IMR-90 (cell line): ENCODE results near the gene ME3. TPM values are rescaled to one million over a fixed set of nuclear protein-coding genes. Genes with fewer than 3 reads are reported as not detected.

Source experiments
- ATAC-seq: fragments of 200-7000 bp; cut with Tn5 transposase; 2 replicates; pipeline ENCODE4 v1.9.1; 2020; ENCODE audit warnings: low read depth, mild to moderate bottlenecking, moderate library complexity
- BruUV-seq: library from RNA; stranded (reverse); fragments of 400-500 nt; replicated peaks from 2 replicates; lab custom pipeline; 2021; lab: Mats Ljungman, UMichigan
- CTCF ChIA-PET: fragments of 300-600 bp; formaldehyde crosslinking; extraction: SDS; loops from one replicate; lab custom pipeline; 2021; ENCODE audit warnings: antibody characterized with exemption; lab: Yijun Ruan, JAX
- POLR2A ChIA-PET: fragments of 300-600 bp; sonication (Branson Sonifier 250); formaldehyde crosslinking; loops from one replicate; lab custom pipeline; 2022; ENCODE audit warnings: antibody characterized with exemption; ENCODE audit not compliant: unreplicated experiment; lab: Charles Lee
- DNase-seq: peaks from one replicate; pipeline ENCODE4 v3.0.0; 2013
- H2AFZ ChIP-seq: replicated peaks from 2 replicates; pipeline ENCODE3; 2013; ENCODE audit warnings: low read length, mild to moderate bottlenecking; ENCODE audit not compliant: poor library complexity
- H2AK5ac ChIP-seq: 2 replicates; pipeline ENCODE4 v1.6.1; 2013; ENCODE audit warnings: low read depth, low read length, inconsistent platforms
- H2AK9ac ChIP-seq: replicated peaks from 2 replicates; pipeline ENCODE3; 2013; ENCODE audit warnings: mild to moderate bottlenecking, low read depth, low read length, moderate library complexity; ENCODE audit not compliant: poor library complexity
- H2BK120ac ChIP-seq: 2 replicates; pipeline ENCODE4 v1.6.1; 2013; ENCODE audit warnings: low read depth, low read length, inconsistent platforms
- H2BK15ac ChIP-seq: 3 replicates; pipeline ENCODE4 v1.6.1; 2013; ENCODE audit warnings: low read depth, low read length, inconsistent platforms
- H2BK20ac ChIP-seq: 2 replicates; pipeline ENCODE4 v1.6.1; 2013; ENCODE audit warnings: low read depth, mild to moderate bottlenecking, inconsistent platforms, low read length, moderate library complexity
- H2BK5ac ChIP-seq: 2 replicates; pipeline ENCODE4 v1.6.1; 2013; ENCODE audit warnings: mild to moderate bottlenecking, low read depth, low read length, inconsistent platforms; ENCODE audit not compliant: poor library complexity, severe bottlenecking
- H3K14ac ChIP-seq: replicated peaks from 2 replicates; pipeline ENCODE4 v1.6.1; 2013; ENCODE audit warnings: low read depth, low read length, inconsistent platforms
- H3K18ac ChIP-seq: 2 replicates; pipeline ENCODE4 v1.6.1; 2013; ENCODE audit warnings: low read depth, low read length, control low read depth
- H3K23ac ChIP-seq: 2 replicates; pipeline ENCODE4 v1.6.1; 2013; ENCODE audit warnings: low read depth, low read length, inconsistent platforms
- H3K27ac ChIP-seq: 2 replicates; pipeline ENCODE4 v1.5.1; 2013; ENCODE audit warnings: mild to moderate bottlenecking, control low read depth, low read length; ENCODE audit not compliant: insufficient read depth
- H3K27me3 ChIP-seq: 2 replicates; pipeline ENCODE4 v1.6.1; 2013; ENCODE audit warnings: low read length; ENCODE audit not compliant: control insufficient read depth, insufficient read depth
- H3K36me3 ChIP-seq: 2 replicates; pipeline ENCODE4 v1.6.1; 2013; ENCODE audit warnings: low read length, mixed read lengths; ENCODE audit not compliant: control insufficient read depth, insufficient read depth
- H3K4ac ChIP-seq: 2 replicates; pipeline ENCODE4 v1.6.1; 2013; ENCODE audit warnings: low read depth, low read length, inconsistent platforms
- H3K4me1 ChIP-seq: 2 replicates; pipeline ENCODE4 v1.6.1; 2013; ENCODE audit warnings: low read length, mixed read lengths; ENCODE audit not compliant: control insufficient read depth, insufficient read depth
- H3K4me2 ChIP-seq: 2 replicates; pipeline ENCODE4 v1.6.1; 2013; ENCODE audit warnings: low read depth, mild to moderate bottlenecking, control low read depth, low read length, moderate library complexity
- H3K4me3 ChIP-seq: 2 replicates; pipeline ENCODE4 v1.5.1; 2013; ENCODE audit warnings: low read depth, mild to moderate bottlenecking, control low read depth, low read length, moderate library complexity; ENCODE audit not compliant: insufficient read depth
- H3K56ac ChIP-seq: 2 replicates; pipeline ENCODE4 v1.6.1; 2013; ENCODE audit warnings: low read length, inconsistent platforms; ENCODE audit not compliant: insufficient read depth; ENCODE audit errors: extremely low read depth
- H3K79me1 ChIP-seq, 2 experiments: 2 replicates each; pipeline ENCODE4 v1.6.1; 2013; ENCODE audit warnings: low read length in 2 of 2, inconsistent platforms in 1 of 2, low read depth in 1 of 2
- H3K9ac ChIP-seq: 2 replicates; pipeline ENCODE4 v1.6.1; 2013; ENCODE audit warnings: low read depth, low read length, control low read depth
- H3K9me1 ChIP-seq: 2 replicates; pipeline ENCODE4 v1.6.1; 2013; ENCODE audit warnings: low read length, inconsistent platforms; ENCODE audit not compliant: insufficient read depth
- H3K9me3 ChIP-seq: 2 replicates; pipeline ENCODE4 v1.6.1; 2013; ENCODE audit warnings: low read length; ENCODE audit not compliant: control insufficient read depth, insufficient read depth
- H4K20me1 ChIP-seq: 2 replicates; pipeline ENCODE4 v1.6.1; 2013; ENCODE audit warnings: low read length, inconsistent platforms; ENCODE audit not compliant: insufficient read depth
- H4K5ac ChIP-seq: 2 replicates; pipeline ENCODE4 v1.6.1; 2013; ENCODE audit warnings: mild to moderate bottlenecking, low read depth, low read length, control low read depth
- H4K8ac ChIP-seq, 2 experiments: 2 replicates each; pipeline ENCODE4 v1.6.1; 2013; ENCODE audit warnings: low read depth in 2 of 2, low read length in 2 of 2, control low read depth in 1 of 2, inconsistent platforms in 1 of 2
- H4K91ac ChIP-seq: 2 replicates; pipeline ENCODE4 v1.6.1; 2013; ENCODE audit warnings: low read depth, low read length, inconsistent platforms; ENCODE audit not compliant: insufficient read depth
- BHLHE40 ChIP-seq: fragments of 150-350 bp; IDR thresholded peaks from 2 replicates; pipeline ENCODE4 v1.6.1; 2016; ENCODE audit warnings: mild to moderate bottlenecking, low read depth, low read length
- CEBPB ChIP-seq: IDR thresholded peaks from 2 replicates; pipeline ENCODE4 v1.6.1; 2012; ENCODE audit warnings: low read depth, low read length, improper control_type of control experiment
- CHD1 ChIP-seq: IDR thresholded peaks from 2 replicates; pipeline ENCODE4 v1.6.1; 2012; ENCODE audit warnings: low read depth, low read length, improper control_type of control experiment
- CTCF ChIP-seq: conservative IDR thresholded peaks from 2 replicates; pipeline ENCODE4 v1.5.1; 2012; ENCODE audit warnings: mild to moderate bottlenecking, low read depth, low read length, improper control_type of control experiment
- ELK1 ChIP-seq: fragments of 150-350 bp; IDR thresholded peaks from 2 replicates; pipeline ENCODE4 v1.6.1; 2016; ENCODE audit warnings: low read depth, mild to moderate bottlenecking, low read length, moderate library complexity, borderline replicate concordance
- FOS ChIP-seq: fragments of 150-350 bp; IDR thresholded peaks from 2 replicates; pipeline ENCODE4 v1.6.1; 2016; ENCODE audit warnings: low read depth, low read length
- MAFK ChIP-seq: IDR thresholded peaks from 2 replicates; pipeline ENCODE4 v1.6.1; 2012; ENCODE audit warnings: low read depth, low read length, improper control_type of control experiment
- MAZ ChIP-seq: IDR thresholded peaks from 2 replicates; pipeline ENCODE4 v1.6.1; 2012; ENCODE audit warnings: low read depth, mild to moderate bottlenecking, low read length, improper control_type of control experiment, moderate library complexity, borderline replicate concordance
- MXI1 ChIP-seq: IDR thresholded peaks from 2 replicates; pipeline ENCODE4 v1.6.1; 2012; ENCODE audit warnings: low read depth, mild to moderate bottlenecking, low read length, moderate library complexity, borderline replicate concordance
- NFE2L2 ChIP-seq: fragments of 150-350 bp; IDR thresholded peaks from 2 replicates; pipeline ENCODE4 v1.6.1; 2016; ENCODE audit warnings: low read depth, mild to moderate bottlenecking, low read length
- POLR2A ChIP-seq: IDR thresholded peaks from 2 replicates; pipeline ENCODE4 v1.6.1; 2012; ENCODE audit warnings: mild to moderate bottlenecking, low read depth, low read length
- RAD21 ChIP-seq: IDR thresholded peaks from 2 replicates; pipeline ENCODE4 v1.6.1; 2012; ENCODE audit warnings: low read length, improper control_type of control experiment
- RCOR1 ChIP-seq: IDR thresholded peaks from 2 replicates; pipeline ENCODE4 v1.6.1; 2012; ENCODE audit warnings: mild to moderate bottlenecking, low read length, improper control_type of control experiment; ENCODE audit not compliant: insufficient replicate concordance
- RFX5 ChIP-seq: IDR thresholded peaks from 2 replicates; pipeline ENCODE4 v1.8.0; 2012; ENCODE audit warnings: low read depth, mild to moderate bottlenecking, low read length, moderate library complexity
- SMC3 ChIP-seq: fragments of 150-350 bp; IDR thresholded peaks from 2 replicates; pipeline ENCODE4 v1.6.1; 2016; ENCODE audit warnings: low read depth, mild to moderate bottlenecking, antibody characterized with exemption, low read length, moderate library complexity
- USF2 ChIP-seq: fragments of 150-350 bp; IDR thresholded peaks from 2 replicates; pipeline ENCODE4 v1.6.1; 2017; ENCODE audit warnings: mild to moderate bottlenecking, antibody characterized with exemption, low read length, low read depth
- WGBS, 2 experiments: methylation state at CpG; one replicate each; pipeline versions ENCODE4 v1.1.5 to v1.1.7; 2013; ENCODE audit warnings: missing lambda C conversion rate in 2 of 2; ENCODE audit not compliant: insufficient read length in 1 of 2; ENCODE audit errors: extremely low coverage in 2 of 2; 5-methylcytosine and 5-hydroxymethylcytosine counted together
- dilution Hi-C: fragments of 300-500 bp; cut with HindIII; formaldehyde crosslinking; loops from one replicate; pipeline ENCODE4 v1.14.3; 2018; ENCODE audit warnings: low sequenced_read_pairs; ENCODE audit not compliant: unreplicated experiment
- in situ Hi-C: fragments of 300-500 bp; cut with MboI; formaldehyde crosslinking; loops from 3 replicates; pipeline ENCODE4 v1.14.3; 2019; ENCODE audit warnings: low sequenced_read_pairs, inconsistent platforms, mixed read lengths
- intact Hi-C: fragments of 100-400 bp; cut with micrococcal nuclease; formaldehyde crosslinking; loops from 2 replicates; pipeline ENCODE4 v1.10.0; 2022
- polyA plus RNA-seq, 3 experiments: library from polyadenylated mRNA; depleted of rRNA; stranded (reverse); fragments of >200 nt; gene quantifications; 2 replicates each; pipeline ENCODE4 v1.2.3, GENCODE V29; 2012; ENCODE audit warnings: low replicate concordance in 1 of 3
- total RNA-seq: library from RNA; depleted of rRNA; stranded (reverse); fragments of >200 nt; gene quantifications from 2 replicates; pipeline ENCODE4 v1.2.3, GENCODE V29; 2012

Gene ME3
- total and polyA plus RNA-seq, 2 of the 4 experiments (the other 2 are of a cell fraction) = 7.8 to 9.0 TPM

- Histone ChIP-seq H3K4me3 (no peak overlapping the region), H3K9ac (no peak overlapping the region), H2BK20ac (no peak overlapping the region; the same call in 1 of the 2 replicates), H3K9me3 (no peaks in the 10 kb centered on the region), H2AK9ac (peak overlapping the region; percentile 34), H2BK120ac (peak overlapping the region; percentile 27; the same call in 1 of the 2 replicates), H3K14ac (0 out of 2 replicates have a peak overlapping the region, but pooled peaks have one; percentile 8), H3K56ac (no peak overlapping the region), H3K9me1 (peaks cover 4% of the 10 kb centered on the region; the same call in 1 of the 2 replicates), H2AK5ac (no peak overlapping the region; the same call in 1 of the 2 replicates), H4K91ac (0 out of 2 replicates have a peak overlapping the region, but pooled peaks have one; percentile 33), H4K20me1 (no peaks in the 10 kb centered on the region), H3K23ac (no peak overlapping the region), H4K5ac (no peak overlapping the region), H4K8ac (no peak overlapping the region), H3K79me1 (no peaks in the 10 kb centered on the region), H3K27me3 (no peaks in the 10 kb centered on the region), H3K18ac (no peak overlapping the region), H2AFZ (no peak overlapping the region), H2BK15ac (no peak overlapping the region), H3K27ac (no peak overlapping the region), H3K36me3 (no peaks in the 10 kb centered on the region), H2BK5ac (no peak overlapping the region), H3K4me1 (peaks cover 8% of the 10 kb centered on the region; the same call in 1 of the 2 replicates), H3K4me2 (no peak overlapping the region), H3K4ac (peak overlapping the region; percentile 31)
- in situ Hi-C loops = no loop called here
- TF ChIP-seq RFX5 = no peak
- no peak for TF ChIP-seq CEBPB
- no peak for TF ChIP-seq ELK1
- no peak for TF ChIP-seq USF2
- no peak for TF ChIP-seq MAFK
- TF ChIP-seq POLR2A = no peak
- TF ChIP-seq SMC3 = no peak
- no peak for TF ChIP-seq MAZ
- TF ChIP-seq BHLHE40 = no peak
- no peak for TF ChIP-seq MXI1
- TF ChIP-seq NFE2L2 = no peak
- TF ChIP-seq CHD1 = no peak
- TF ChIP-seq RAD21 = no peak
- TF ChIP-seq CTCF = no peak
- no peak for TF ChIP-seq FOS
- no peak for TF ChIP-seq RCOR1
- CTCF ChIA-PET = interaction anchor here (0.7 to 1.0 kb wide), 3 partner anchors 28 to 79 kb away, joined by 3 read pairs; no protein-coding TSS in a partner anchor
- dilution Hi-C loops = no loop called here
- 50% methylated on average over 1 of the region's 2 CpGs; no CpG with 5 or more reads in 1 of the 2 experiments for WGBS, 2 experiments
- ATAC-seq (peak; percentile 27; the same call in 1 of the 2 replicates), DNase-seq (no peak)
- BruUV-seq = no TSS peak
- intact Hi-C loops = no loop called here
- POLR2A ChIA-PET = no interaction called here
Measured at GRCh38 chr11:86565801-86566312, 106.6 kb downstream of the ME3 start.
